Germinal center (tissue), 1 donor: Measurements from ENCODE around the gene LRRTM3.

Experiments
- DNase-seq: peaks from one replicate; pipeline ENCODE4 v3.0.0; 2012; ENCODE audit warnings: mixed read lengths, low spot score

Gene LRRTM3

DNA sequence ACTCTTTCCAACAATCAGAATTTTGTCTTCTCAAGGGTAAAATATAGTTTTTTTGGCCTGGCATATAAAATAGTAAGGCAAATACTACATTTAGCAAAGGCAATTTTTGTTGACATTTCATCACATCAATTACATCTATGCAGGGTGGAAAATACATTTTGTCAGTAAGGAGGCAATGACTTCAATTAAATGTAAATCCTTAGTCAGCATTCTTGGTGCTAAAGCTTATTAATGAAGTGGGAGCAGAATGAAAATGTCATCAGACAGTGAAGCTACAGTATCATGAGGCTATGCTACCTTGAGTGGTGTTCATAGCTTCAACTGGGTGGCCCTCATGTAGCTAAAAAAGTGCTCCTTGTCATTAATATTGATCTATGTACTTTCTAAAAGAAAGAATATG is 8.9 kb downstream of the LRRTM3 start:
- no peak for DNase-seq

DNA sequence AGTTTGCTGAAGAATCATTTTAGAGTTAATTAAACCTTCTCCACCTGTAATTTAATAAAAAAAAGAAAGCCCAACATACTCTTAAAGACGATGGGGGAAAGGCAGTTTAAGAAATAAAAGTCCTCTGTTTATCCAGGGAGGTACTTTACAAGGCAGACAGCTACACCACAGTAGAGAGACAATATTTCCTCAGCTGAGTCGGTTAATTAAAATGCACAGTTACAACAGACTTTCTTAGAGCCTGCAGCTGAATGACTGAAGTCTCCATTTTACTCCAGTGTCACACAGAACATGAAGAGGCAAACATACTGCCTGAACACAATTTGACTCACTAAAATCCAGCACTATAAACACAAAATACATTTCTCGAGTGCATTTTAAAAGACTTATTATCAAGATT is 15.1 kb downstream of the LRRTM3 start:
- DNase-seq, result no peak

DNA sequence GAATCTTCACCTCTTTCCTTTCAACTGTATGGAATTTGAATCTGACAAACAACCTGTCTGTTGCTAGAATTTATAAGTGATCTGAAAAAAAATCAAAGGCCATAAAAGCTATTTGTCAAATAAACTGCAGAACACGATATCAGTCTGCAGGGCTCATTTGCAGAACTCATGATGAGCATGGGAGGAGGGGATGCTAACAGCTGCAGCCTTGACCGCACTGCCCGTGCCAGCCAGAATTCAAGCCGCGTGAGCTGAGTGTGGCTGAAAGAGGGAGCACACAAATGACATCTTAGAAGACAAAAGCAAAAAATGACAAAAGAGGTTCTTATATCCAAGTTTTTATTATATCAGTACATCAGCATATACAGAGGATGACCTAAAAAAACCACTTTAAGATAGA is 15.7 kb downstream of the LRRTM3 start:
- no peak for DNase-seq

DNA sequence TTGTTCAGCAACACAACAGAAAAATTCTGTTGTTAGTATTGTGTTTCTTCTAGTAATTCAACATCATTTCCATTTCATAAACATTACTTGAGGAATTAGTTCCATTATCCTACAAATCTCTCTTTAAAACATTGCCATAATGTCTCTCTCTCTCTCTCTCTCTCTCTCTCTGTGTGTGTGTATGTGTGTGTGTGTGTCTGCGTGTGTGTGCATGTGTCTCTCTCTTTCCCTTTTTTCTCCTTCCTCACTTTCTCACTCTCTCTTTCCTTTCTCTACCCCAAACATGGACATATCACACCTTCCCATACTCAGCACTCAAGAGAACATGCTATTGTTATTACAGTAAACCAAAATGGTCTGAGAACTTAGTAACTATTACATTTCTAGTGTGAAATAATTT is 16.6 kb downstream of the LRRTM3 start:
- DNase-seq, result no peak

- no peak for DNase-seq
Measured at GRCh38 chr10:66943590-66943989, 17.8 kb downstream of the LRRTM3 start.

- DNase-seq, result no peak
Measured at GRCh38 chr10:66951896-66952295, 26.1 kb downstream of the LRRTM3 start.

GRCh38 chr10:66958466-66958865 is 32.6 kb downstream of the LRRTM3 start:
- no peak for DNase-seq

- DNase-seq, result no peak
Measured at GRCh38 chr10:66964946-66965345, 39.1 kb downstream of the LRRTM3 start.

DNA sequence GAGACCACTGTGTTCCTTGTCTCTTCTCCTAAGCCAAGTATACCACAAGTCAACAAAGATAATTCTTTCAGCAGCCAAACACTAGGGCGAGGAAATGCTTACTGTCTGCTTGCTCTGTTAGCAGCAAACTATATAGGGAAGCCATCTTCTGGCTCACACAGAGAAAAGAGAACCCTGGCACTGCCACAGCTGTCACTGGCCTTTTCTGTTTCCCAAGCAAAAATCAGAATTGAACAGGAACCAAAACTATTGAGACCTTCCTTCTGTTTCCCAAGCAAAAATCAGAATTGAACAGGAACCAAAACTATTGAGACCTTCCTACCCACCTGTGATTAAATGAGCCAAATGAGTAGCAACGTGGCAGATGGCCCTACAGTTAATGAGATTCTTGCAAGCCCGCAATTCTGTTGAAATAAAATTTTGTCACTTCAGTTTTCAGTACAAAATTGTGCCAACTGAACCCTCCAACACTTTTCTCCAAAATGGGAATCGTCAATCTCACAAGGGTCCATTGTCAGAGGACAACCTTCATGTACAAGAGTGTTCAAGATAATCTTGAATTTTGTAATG is 54.5 kb downstream of the LRRTM3 start:
- no peak for DNase-seq

DNA sequence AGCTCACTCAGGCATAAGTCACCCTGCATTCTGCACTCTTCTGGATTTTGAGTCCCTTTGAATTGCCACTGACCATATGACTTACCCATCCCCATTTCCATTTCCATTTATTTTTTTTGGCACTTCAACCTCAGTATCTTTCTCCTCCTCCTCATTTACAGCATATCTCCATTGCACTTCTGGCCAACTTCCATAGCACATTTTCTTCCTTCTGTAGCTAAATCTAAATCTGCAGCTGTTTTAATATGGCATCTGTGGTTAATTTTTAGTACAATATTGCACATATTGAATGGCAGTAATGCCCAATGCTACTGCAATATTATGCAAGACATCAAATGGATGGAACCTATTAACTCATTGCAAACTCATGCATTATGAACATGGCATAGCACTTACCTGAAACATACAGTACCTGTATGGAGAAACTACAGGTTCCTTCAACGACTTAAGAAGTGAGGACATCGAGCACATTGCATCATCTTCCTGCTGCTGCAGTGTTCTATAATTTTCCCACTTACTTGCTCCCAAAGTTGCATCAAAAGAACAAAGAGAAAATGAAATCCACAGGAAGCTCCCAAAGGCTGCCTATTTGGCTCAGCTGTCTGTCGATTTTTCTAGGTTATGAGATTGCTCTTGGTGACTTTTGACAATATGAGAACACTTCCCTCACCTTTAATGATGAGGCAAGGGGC is 55.7 kb downstream of the LRRTM3 start:
- DNase-seq, result no peak

DNA sequence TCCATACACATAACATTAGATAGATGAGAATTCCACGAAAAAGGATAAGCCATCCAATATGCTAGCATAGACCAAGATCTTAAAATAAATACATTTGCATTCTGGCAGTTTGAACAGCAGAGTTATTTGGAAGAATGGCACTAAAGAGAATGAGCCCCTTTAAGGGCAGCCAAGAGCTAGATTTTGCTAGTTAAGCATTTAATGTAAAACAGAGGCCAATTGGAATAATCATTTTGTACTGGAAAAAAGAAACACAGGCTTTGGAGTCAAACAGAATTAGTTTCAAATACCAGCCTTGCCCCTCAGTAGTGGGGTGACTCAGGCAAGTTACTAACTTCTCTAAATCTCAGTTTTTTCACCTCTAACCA is 56.2 kb downstream of the LRRTM3 start:
- DNase-seq, result no peak

DNA sequence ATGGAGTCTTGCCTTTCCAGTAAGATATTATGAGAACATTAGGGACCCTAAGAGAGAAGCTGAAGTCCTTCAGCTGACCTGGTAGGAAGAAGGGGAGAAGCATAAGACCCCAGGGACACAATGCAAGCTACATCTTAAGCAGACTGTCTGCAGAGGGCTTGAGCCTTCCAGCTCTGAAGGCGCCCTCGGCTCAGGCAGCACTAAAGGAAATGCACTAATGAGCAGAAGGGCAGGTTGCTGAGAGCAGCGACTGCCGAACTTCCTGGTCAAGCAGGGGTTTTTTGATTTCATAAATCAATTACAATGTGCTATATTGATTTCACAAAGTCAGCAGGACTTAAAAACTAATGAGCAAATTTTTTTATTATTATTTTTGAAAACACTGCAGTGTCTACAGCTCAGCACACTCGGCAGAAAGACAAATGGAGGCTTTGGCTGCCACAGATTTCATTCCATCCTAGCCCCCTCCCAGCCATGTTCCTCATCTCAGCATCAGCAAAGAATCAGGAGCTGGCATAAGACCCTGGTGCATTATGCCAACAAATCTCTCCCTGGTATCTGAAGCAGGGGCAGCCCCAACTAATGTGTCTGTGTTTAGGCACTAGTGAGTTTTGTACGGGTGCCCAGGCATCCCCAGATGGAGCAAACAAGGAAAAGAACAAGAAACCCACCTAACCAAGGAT is 57.1 kb downstream of the LRRTM3 start:
- no peak for DNase-seq

DNA sequence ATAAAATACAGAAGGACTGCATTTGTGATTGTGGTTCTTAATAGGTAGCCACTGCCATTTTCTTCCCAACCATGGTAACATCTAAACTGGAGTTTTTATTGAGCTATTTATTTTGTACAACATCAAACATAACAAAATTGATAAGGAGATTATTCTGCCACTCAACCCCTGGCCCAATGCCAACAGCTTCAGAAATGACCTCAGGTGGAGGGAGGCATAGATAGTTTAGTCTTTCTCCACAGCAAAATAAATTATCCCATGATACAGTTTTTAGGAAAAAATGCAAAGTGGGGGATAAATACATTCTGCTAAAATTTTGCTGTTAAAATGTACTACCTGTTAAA is 57.6 kb downstream of the LRRTM3 start:
- DNase-seq, result no peak

DNA sequence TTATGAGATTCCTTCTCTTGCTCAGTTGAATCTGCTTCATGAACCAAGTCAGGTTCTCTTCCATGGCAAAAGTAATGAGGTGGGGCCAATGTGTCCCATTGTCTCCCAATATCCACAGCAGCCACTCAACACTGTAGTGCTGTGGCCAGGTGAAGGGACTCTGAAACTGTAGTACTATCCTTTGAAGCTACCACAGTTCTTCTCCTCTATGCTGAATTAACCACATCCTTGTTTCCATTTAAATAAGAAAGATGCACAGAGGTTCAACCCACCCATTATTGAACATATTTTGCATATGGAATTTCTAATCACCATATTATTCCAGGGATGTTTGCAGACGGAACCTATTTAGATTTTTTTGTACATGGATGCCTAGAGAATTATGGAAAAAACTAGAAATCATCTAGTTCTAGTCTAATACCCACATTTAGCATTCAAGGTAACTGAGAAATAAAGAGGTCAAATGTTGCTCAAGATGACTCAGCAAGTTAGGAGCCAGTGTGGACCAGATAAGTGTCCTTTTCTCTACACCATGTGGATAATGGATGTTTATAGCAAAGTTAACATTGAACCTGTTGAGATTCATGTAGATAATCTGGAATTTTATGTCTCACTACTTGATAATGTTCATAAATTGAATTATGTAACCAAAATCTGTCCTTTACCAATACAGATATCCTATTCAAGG is 64.5 kb downstream of the LRRTM3 start:
- no peak for DNase-seq

DNA sequence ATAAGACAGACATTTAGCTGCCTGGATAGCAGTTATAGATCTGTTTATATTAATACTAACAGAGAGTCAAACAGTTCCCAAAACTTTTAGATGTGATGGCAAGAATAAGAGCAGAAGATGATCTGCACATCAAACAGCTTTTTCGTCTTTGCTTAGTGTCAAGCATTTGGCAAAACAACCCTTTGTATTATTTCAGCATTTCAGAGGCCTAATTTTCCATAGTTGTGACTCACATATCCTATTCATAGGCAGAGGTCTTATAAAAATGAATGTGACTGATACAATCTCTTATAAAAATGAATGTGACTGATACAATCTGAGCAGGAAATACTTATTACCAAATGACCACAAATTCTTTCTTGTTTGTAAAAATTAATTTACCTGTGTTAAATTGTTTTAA is 71.2 kb downstream of the LRRTM3 start:
- DNase-seq, result no peak

GRCh38 chr10:66999762-67000545 is 74.1 kb downstream of the LRRTM3 start:
- DNase-seq, result no peak

DNA sequence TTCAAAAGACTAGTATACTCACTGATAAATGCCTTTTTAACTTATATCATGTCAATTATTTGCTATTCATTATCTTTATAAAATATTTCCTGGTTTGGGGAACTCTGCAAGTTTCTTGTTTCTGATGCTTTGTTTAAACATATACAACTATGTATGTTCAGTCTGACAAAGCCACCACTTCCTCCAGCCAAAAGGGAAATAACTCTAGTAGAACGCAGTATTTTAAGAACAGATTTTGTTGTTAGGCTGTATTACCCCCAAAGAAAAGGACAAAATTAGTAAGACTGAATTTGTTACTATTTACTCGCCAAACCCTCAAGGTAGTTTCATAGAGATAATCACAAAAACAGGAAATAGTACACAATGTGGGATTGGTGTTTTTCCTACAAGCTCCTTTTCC is 78.9 kb downstream of the LRRTM3 start:
- no peak for DNase-seq

DNA sequence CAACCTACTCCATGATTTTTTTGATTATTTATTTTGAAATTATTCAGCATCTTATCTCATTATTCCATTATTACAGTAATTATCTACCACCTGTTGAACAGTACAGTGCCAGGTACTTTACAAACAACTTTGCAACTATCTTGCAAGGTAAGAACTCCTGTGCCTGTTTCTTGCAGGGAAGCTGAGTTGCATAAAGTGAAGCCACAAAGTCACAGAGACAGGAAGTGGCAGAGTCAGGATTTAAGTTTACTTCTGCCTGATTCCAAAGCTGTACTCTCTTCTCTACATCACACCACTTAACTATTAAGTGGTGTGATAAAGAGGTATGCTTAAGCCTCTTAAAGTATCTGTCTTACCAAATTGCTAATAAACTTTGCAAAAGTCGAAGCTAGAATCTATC is 80.1 kb downstream of the LRRTM3 start:
- DNase-seq, result no peak

GRCh38 chr10:67011480-67011879 is 85.6 kb downstream of the LRRTM3 start:
- DNase-seq, result no peak

GRCh38 chr10:67011981-67012380 is 86.1 kb downstream of the LRRTM3 start:
- DNase-seq, result no peak

DNA sequence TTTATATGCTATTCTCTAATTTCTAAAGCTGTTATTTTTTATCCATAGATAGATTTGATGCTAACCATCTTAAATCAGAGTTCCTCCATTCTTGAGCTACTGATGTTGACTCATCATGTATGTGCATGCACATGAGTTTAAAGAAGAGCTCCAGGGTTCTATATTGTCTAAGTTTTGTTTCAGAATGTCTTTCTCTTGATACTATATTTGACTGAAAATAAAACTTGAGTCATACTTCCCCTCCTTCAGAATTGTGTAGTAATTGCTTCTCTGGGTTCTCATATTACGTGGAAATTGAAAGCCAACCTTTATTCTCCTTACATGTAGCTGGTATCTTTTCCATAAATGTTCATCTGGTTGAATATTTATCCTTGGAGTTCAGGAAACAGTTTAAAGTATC is 89.4 kb downstream of the LRRTM3 start:
- DNase-seq, result no peak

- no peak for DNase-seq
Measured at GRCh38 chr10:67017218-67017617, 91.4 kb downstream of the LRRTM3 start.

DNA sequence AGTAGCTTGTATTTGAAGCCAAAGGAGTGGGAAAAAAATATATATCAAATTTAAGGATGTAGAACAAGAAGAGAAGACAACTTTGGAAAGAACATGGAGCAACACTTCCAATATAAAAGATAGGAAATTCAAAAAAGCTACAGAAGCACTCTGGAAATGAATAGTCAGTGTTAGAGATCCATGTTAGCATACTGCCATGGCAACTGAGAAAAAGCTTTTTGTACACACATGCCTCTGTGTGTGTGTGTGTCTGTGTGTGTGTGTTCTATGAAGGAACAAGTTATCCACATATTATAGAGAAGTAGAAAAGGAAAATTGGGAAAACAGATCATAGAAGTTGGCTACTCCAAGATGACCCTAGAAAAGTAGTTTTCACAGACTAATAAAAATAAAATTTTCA is 96.3 kb downstream of the LRRTM3 start:
- DNase-seq, result no peak
